GM06990 (cell line): ENCODE measurements around the gene TYW3.
"Not testable (repeated sequence)": the region's sequence is repeated elsewhere in the genome, so short reads cannot be mapped to it uniquely, and the experiment has no call there.

Experiments used
- DNase-seq: peaks from one replicate; pipeline ENCODE4 v3.0.0-alpha.2; 2011; ENCODE audit not compliant: insufficient read length; ENCODE audit errors: extremely low read depth
- H3K27me3 ChIP-seq: replicated peaks from 2 replicates; pipeline ENCODE4 v1.6.0; 2011; ENCODE audit warnings: low read length; ENCODE audit not compliant: control insufficient read depth, insufficient read depth
- H3K36me3 ChIP-seq: 2 replicates; pipeline ENCODE4 v1.5.1; 2011; ENCODE audit warnings: low read length; ENCODE audit not compliant: control insufficient read depth, insufficient read depth
- H3K4me3 ChIP-seq: replicated peaks from 2 replicates; pipeline ENCODE4 v1.5.1; 2011; ENCODE audit warnings: low read depth, mild to moderate bottlenecking, control low read depth, low read length
- CTCF ChIP-seq: IDR thresholded peaks from 2 replicates; pipeline ENCODE4 v1.5.1; 2011; ENCODE audit warnings: low read length, control low read depth, mild to moderate bottlenecking, inconsistent platforms; ENCODE audit not compliant: insufficient read depth, poor library complexity, severe bottlenecking

The TYW3 gene

GRCh38 chr1:74729741-74730478 lies 3.0 kb upstream of the TYW3 start:
- Histone ChIP-seq H3K36me3 (no peaks in the 10 kb centered on the region; the same call in none of the 2 replicates), H3K4me3 (no peak overlapping the region), H3K27me3 (no peaks in the 10 kb centered on the region)
- no peak for TF ChIP-seq CTCF
- DNase-seq = no peak

GRCh38 chr1:74731399-74732052 lies 1.4 kb upstream of the TYW3 start:
- no peak for DNase-seq
- Histone ChIP-seq H3K27me3 (no peaks in the 10 kb centered on the region), H3K36me3 (no peaks in the 10 kb centered on the region; the same call in none of the 2 replicates), H3K4me3 (peak overlapping the region; percentile 13)
- TF ChIP-seq CTCF = no peak

GRCh38 chr1:74732071-74732946 lies 643 bp upstream of the TYW3 start:
- H3K4me3 ChIP-seq = peak overlapping the region; percentile 82
- H3K27me3 ChIP-seq, H3K36me3 ChIP-seq: not testable (repeated sequence)
- DNase-seq = peak; percentile 58

- H3K4me3 ChIP-seq = peak overlapping the region; percentile 82
- peak; percentile 76 for TF ChIP-seq CTCF
- no peaks in the 10 kb centered on the region for H3K27me3 ChIP-seq
- no peak for DNase-seq
- H3K36me3 ChIP-seq = peaks cover 7% of the 10 kb centered on the region
Measured at GRCh38 chr1:74733604-74734484, 892 bp downstream of the TYW3 start.

- no peak for DNase-seq
- no peak for TF ChIP-seq CTCF
- no peaks in the 10 kb centered on the region for H3K27me3 ChIP-seq
- H3K36me3 ChIP-seq = peaks cover 22% of the 10 kb centered on the region
- no peak overlapping the region for H3K4me3 ChIP-seq
Measured at GRCh38 chr1:74737333-74737732, 4.4 kb downstream of the TYW3 start.

GRCh38 chr1:74740307-74740980 lies 7.5 kb downstream of the TYW3 start:
- H3K4me3 ChIP-seq, H3K27me3 ChIP-seq, DNase-seq: not testable (repeated sequence)
- peaks cover 27% of the 10 kb centered on the region for H3K36me3 ChIP-seq

GRCh38 chr1:74745247-74745646 lies 12.3 kb downstream of the TYW3 start:
- H3K4me3 ChIP-seq, DNase-seq, H3K27me3 ChIP-seq: not testable (repeated sequence)
- H3K36me3 ChIP-seq = peaks cover 15% of the 10 kb centered on the region
